A673 (cell line): ENCODE data around the gene BRPF1.

Experiments used
- EZH2 ChIP-seq: fragments of 200-600 bp; sonication (generic); IDR thresholded peaks from 2 replicates; pipeline ENCODE4 v1.6.1; 2017; ENCODE audit warnings: borderline replicate concordance, low read depth, mild to moderate bottlenecking, mixed read lengths, antibody characterized with exemption, low read length; ENCODE audit not compliant: poor library complexity, severe bottlenecking
- TF ChIP-seq, protein P1 (sequence below): fragments of 300-800, 200-600 bp; sonication (generic); conservative IDR thresholded peaks from 2 replicates; pipeline ENCODE4 v1.5.1; 2017; ENCODE audit warnings: low read depth, mild to moderate bottlenecking, antibody characterized with exemption, low read length, moderate library complexity, mixed read lengths

DNA sequence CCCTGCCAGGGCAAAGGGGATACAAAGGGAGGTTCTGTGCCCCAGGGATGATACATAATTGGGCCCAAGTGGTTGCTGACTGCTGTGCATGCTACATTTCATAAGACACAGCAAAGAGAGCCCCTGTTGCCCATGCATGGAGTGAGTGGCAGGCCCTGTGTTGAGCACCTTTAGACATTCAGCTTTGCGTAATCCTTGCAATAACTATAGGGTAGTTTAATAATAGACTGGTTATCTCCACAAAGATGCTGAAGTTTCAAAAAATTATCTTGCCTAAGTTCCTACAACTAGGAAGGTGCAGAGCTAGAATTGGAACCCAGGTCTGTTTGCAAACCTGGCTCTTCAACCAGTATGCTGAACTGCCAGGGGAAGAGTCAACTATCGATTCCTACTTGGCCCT lies 16.5 kb downstream of the BRPF1 start:
- TF ChIP-seq EZH2 = no peak
- TF ChIP-seq, protein P1, sequence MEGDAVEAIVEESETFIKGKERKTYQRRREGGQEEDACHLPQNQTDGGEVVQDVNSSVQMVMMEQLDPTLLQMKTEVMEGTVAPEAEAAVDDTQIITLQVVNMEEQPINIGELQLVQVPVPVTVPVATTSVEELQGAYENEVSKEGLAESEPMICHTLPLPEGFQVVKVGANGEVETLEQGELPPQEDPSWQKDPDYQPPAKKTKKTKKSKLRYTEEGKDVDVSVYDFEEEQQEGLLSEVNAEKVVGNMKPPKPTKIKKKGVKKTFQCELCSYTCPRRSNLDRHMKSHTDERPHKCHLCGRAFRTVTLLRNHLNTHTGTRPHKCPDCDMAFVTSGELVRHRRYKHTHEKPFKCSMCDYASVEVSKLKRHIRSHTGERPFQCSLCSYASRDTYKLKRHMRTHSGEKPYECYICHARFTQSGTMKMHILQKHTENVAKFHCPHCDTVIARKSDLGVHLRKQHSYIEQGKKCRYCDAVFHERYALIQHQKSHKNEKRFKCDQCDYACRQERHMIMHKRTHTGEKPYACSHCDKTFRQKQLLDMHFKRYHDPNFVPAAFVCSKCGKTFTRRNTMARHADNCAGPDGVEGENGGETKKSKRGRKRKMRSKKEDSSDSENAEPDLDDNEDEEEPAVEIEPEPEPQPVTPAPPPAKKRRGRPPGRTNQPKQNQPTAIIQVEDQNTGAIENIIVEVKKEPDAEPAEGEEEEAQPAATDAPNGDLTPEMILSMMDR = no peak
